Naive B cell (primary cell): Measurements from ENCODE around the gene LAGE3. TPM values are rescaled to one million over a fixed set of nuclear protein-coding genes. Genes with fewer than 3 reads are reported as not detected.

Experiments
- polyA plus RNA-seq, 6 donors: library from polyadenylated mRNA; unstranded; fragments of 300-500 nt; fragmentation: Illumina TruSeq; gene quantifications; one replicate each; pipeline ENCODE4 v1.2.3, GENCODE V29; 2021; ENCODE audit warnings: low read depth in 6 of 6

LAGE3 gene
- polyA plus RNA-seq, 6 donors from 2014 or later: 36.4 to 47.6 (median 40.9) TPM

Other genes starting within 250 kb of the LAGE3 start
- under 1 TPM in 1 of 6 donors, not detected in 5; 0.13 TPM for gene OPN1MW3, start 221.7 kb downstream of the LAGE3 start, polyA plus RNA-seq
- gene TEX28, start 184.2 kb downstream of the LAGE3 start, polyA plus RNA-seq: not detected
- gene TKTL1, start 183.5 kb downstream of the LAGE3 start, polyA plus RNA-seq: under 1 TPM in 5 of 6 donors, not detected in 1; 0.27 to 0.57 (median 0.38) TPM
- 100 to 1,000 TPM in 2 of 6 donors, 10 to 100 TPM in 4; 39.6 to 269 (median 78.3) TPM for gene FLNA, start 104.6 kb downstream of the LAGE3 start, polyA plus RNA-seq
- gene EMD, start 100.0 kb downstream of the LAGE3 start, polyA plus RNA-seq: 10 to 100 TPM; 25.0 to 29.6 (median 27.2) TPM
- gene RPL10, start 80.9 kb downstream of the LAGE3 start, polyA plus RNA-seq: 1,000 to 10,000 TPM; 3,636 to 5,147 (median 4,635) TPM
- gene DNASE1L1, start 70.0 kb downstream of the LAGE3 start, polyA plus RNA-seq: 10 to 100 TPM in 5 of 6 donors, 1 to 10 TPM in 1; 9.5 to 23.1 (median 14.3) TPM
- gene TAFAZZIN, start 67.7 kb downstream of the LAGE3 start, polyA plus RNA-seq: 10 to 100 TPM; 31.6 to 50.2 (median 36.6) TPM
- 100 to 1,000 TPM in 1 of 6 donors, 10 to 100 TPM in 5; 81.8 to 173 (median 88.7) TPM for gene ATP6AP1, start 50.6 kb downstream of the LAGE3 start, polyA plus RNA-seq
- gene GDI1, start 42.1 kb downstream of the LAGE3 start, polyA plus RNA-seq: 10 to 100 TPM; 28.4 to 44.3 (median 35.5) TPM
- gene FAM50A, start 35.1 kb downstream of the LAGE3 start, polyA plus RNA-seq: 10 to 100 TPM; 23.8 to 35.2 (median 28.2) TPM
- gene PLXNA3, start 21.0 kb downstream of the LAGE3 start, polyA plus RNA-seq: 1 to 10 TPM in 3 of 6 donors, under 1 TPM in 3; 0.68 to 1.6 (median 0.99) TPM
- 10 to 100 TPM; 18.7 to 39.4 (median 33.0) TPM for gene UBL4A, start 7.3 kb upstream of the LAGE3 start, polyA plus RNA-seq
- gene SLC10A3, start 11.3 kb upstream of the LAGE3 start, polyA plus RNA-seq: 10 to 100 TPM; 33.5 to 65.1 (median 38.0) TPM
- gene FAM3A, start 37.0 kb upstream of the LAGE3 start, polyA plus RNA-seq: 10 to 100 TPM; 13.4 to 24.1 (median 16.7) TPM
- gene G6PD, start 67.6 kb upstream of the LAGE3 start, polyA plus RNA-seq: 1 to 10 TPM; 3.3 to 6.1 (median 4.4) TPM
- 10 to 100 TPM; 18.3 to 34.0 (median 26.5) TPM for gene IKBKG, start 68.3 kb upstream of the LAGE3 start, polyA plus RNA-seq
- gene CTAG1A, start 105.9 kb upstream of the LAGE3 start, polyA plus RNA-seq: not detected
- not detected for gene CTAG1B, start 140.0 kb upstream of the LAGE3 start, polyA plus RNA-seq
- not detected for gene CTAG2, start 174.3 kb upstream of the LAGE3 start, polyA plus RNA-seq